Panc1 (cell line): ENCODE measurements around the gene CHSY1. TPM values are rescaled to one million over a fixed set of nuclear protein-coding genes. Genes with fewer than 3 reads are reported as not detected.

ENCODE experiments used
- ATAC-seq: fragments of 200-7000 bp; cut with Tn5 transposase; 2 replicates; pipeline ENCODE4 v1.9.1; 2020; ENCODE audit warnings: mild to moderate bottlenecking, moderate library complexity
- BruUV-seq: library from RNA; stranded (reverse); fragments of 400-500 nt; replicated peaks from 2 replicates; lab custom pipeline; 2021; lab: Mats Ljungman, UMichigan
- CTCF ChIA-PET: fragments of 300-600 bp; sonication (Branson Sonifier 250); formaldehyde crosslinking; loops from one replicate; lab custom pipeline; 2022; ENCODE audit warnings: antibody characterized with exemption; lab: Charles Lee
- POLR2A ChIA-PET: fragments of 300-600 bp; sonication (Branson Sonifier 250); formaldehyde crosslinking; loops from one replicate; lab custom pipeline; 2022; ENCODE audit warnings: antibody characterized with exemption; lab: Charles Lee
- DNase-seq: peaks from one replicate; pipeline ENCODE4 v3.0.0-alpha.2; 2010; ENCODE audit warnings: low read depth, low spot score
- H3K27ac ChIP-seq: 2 replicates; pipeline ENCODE4 v1.5.1; 2011; ENCODE audit warnings: mild to moderate bottlenecking, low read length, inconsistent platforms
- H3K27me3 ChIP-seq: fragments of 200-500 bp; sonication (Bioruptor generic); 2 replicates; pipeline ENCODE4 v1.6.0; 2014; ENCODE audit warnings: low read length, inconsistent platforms; ENCODE audit not compliant: control insufficient read depth, insufficient read depth
- H3K36me3 ChIP-seq: fragments of 200-500 bp; sonication (Bioruptor generic); 2 replicates; pipeline ENCODE4 v1.5.1; 2014; ENCODE audit warnings: inconsistent platforms, mild to moderate bottlenecking, low read length, moderate library complexity; ENCODE audit not compliant: control insufficient read depth, insufficient read depth
- H3K4me1 ChIP-seq: 2 replicates; pipeline ENCODE4 v1.5.1; 2011; ENCODE audit warnings: inconsistent platforms, mild to moderate bottlenecking, low read length, moderate library complexity; ENCODE audit not compliant: control insufficient read depth, insufficient read depth
- H3K4me3 ChIP-seq, 2 experiments: 2 replicates each; pipeline ENCODE4 v1.5.1; 2011 to 2012; ENCODE audit warnings: low read depth in 2 of 2, low read length in 2 of 2, mild to moderate bottlenecking in 2 of 2, inconsistent platforms in 1 of 2, moderate library complexity in 1 of 2
- H3K9me3 ChIP-seq: fragments of 200-500 bp; sonication (Bioruptor generic); 2 replicates; pipeline ENCODE4 v1.5.1; 2014; ENCODE audit warnings: low read depth, mild to moderate bottlenecking, inconsistent platforms, low read length, moderate library complexity; ENCODE audit not compliant: control insufficient read depth, insufficient read depth
- CTCF ChIP-seq: fragments of 450-650 bp; IDR thresholded peaks from 2 replicates; pipeline ENCODE4 v1.5.1; 2017; ENCODE audit warnings: mild to moderate bottlenecking
- POLR2AphosphoS5 ChIP-seq: IDR thresholded peaks from 2 replicates; pipeline ENCODE4 v1.6.1; 2012; ENCODE audit warnings: mild to moderate bottlenecking, low read depth, low read length, moderate library complexity
- REST ChIP-seq, 2 experiments: IDR thresholded peaks; 2 replicates each; pipeline ENCODE4 v1.6.1; 2011 to 2012; ENCODE audit warnings: low read depth in 2 of 2, control low read depth in 1 of 2, low read length in 1 of 2, mild to moderate bottlenecking in 1 of 2, moderate library complexity in 1 of 2; ENCODE audit not compliant: insufficient read depth in 1 of 2
- SIN3A ChIP-seq: IDR thresholded peaks from 2 replicates; pipeline ENCODE4 v1.6.1; 2012; ENCODE audit warnings: low read depth, mild to moderate bottlenecking, low read length, moderate library complexity, borderline replicate concordance; ENCODE audit not compliant: insufficient read depth
- TCF7L2 ChIP-seq: IDR thresholded peaks from 2 replicates; pipeline ENCODE4 v1.6.1; 2011; ENCODE audit warnings: mild to moderate bottlenecking, low read depth, low read length, inconsistent platforms
- in situ Hi-C: cut with HindIII; loops from 2 replicates; pipeline ENCODE4 v1.10.0; 2016; ENCODE audit warnings: low sequenced_read_pairs, low pct_unique_long_range_greater_than_20kb
- intact Hi-C: fragments of 100-400 bp; cut with micrococcal nuclease; formaldehyde crosslinking; loops from one replicate; pipeline ENCODE4 v1.10.0; 2022; ENCODE audit not compliant: unreplicated experiment
- total RNA-seq: library from RNA; stranded (reverse); gene quantifications from one replicate; pipeline ENCODE4 v1.2.1, GENCODE V29; 2021; ENCODE audit not compliant: unreplicated experiment

CHSY1 gene
- total RNA-seq, 1 experiment from 2014 or later, result 50.8 TPM

GRCh38 chr15:101277038-101277822 is 25.4 kb upstream of the CHSY1 start, which contains the start of gene SELENOS:
SELENOS (minus strand) TSS chr15:101277485; CDS start chr15:101277417, 68 bp downstream.
- ChIA-PET POLR2A (no interaction called here), CTCF (interaction anchor here (1.8 kb wide), 1 partner anchor 12 kb away, joined by 5 read pairs; no protein-coding TSS in a partner anchor)
- intact Hi-C loops (no loop called here), in situ Hi-C loops (no loop called here)
- DNase-seq, result no peak
- TF ChIP-seq POLR2AphosphoS5 (peak; percentile 60), SIN3A (peak; percentile 92; the same call in 1 of the 2 replicates), REST (IDR thresholded peaks at IDR 0.05; ENCODE audit: insufficient read depth in 1 of 2, low read depth in 2 of 2, low read length in 1 of 2) (no peak), TCF7L2 (no peak), CTCF (no peak)
- no peaks in the 10 kb centered on the region for H3K9me3 ChIP-seq
- no peaks in the 10 kb centered on the region for H3K27me3 ChIP-seq
- H3K4me1 ChIP-seq, result peaks cover 17% of the 10 kb centered on the region
- H3K36me3 ChIP-seq, result peaks cover 33% of the 10 kb centered on the region
- H3K27ac ChIP-seq, result peak within 1 kb of the TSS; percentile 94
- ATAC-seq, result peak; percentile 98
- H3K4me3 ChIP-seq, result peak within 1 kb of the TSS; percentile 89 to 97
- BruUV-seq, result no TSS peak

GRCh38 chr15:101276501-101277037 is 24.7 kb upstream of the CHSY1 start:
- in situ Hi-C loops (no loop called here), intact Hi-C loops (no loop called here)
- no peaks in the 10 kb centered on the region for H3K9me3 ChIP-seq
- ATAC-seq (no peak), DNase-seq (no peak)
- BruUV-seq, result no TSS peak
- peaks cover 32% of the 10 kb centered on the region for H3K36me3 ChIP-seq
- peak overlapping the region; percentile 89 to 97 for H3K4me3 ChIP-seq
- TF ChIP-seq TCF7L2 (no peak), SIN3A (0 out of 2 replicates have a peak, but pooled peaks have one; percentile 10)
- H3K4me1 ChIP-seq, result peaks cover 17% of the 10 kb centered on the region
- no peaks in the 10 kb centered on the region for H3K27me3 ChIP-seq
- POLR2A ChIA-PET, result no interaction called here
- peak overlapping the region; percentile 94 for H3K27ac ChIP-seq
- CTCF ChIA-PET, result interaction anchor here (0.7 kb wide), 1 partner anchor 366 kb away, joined by 6 read pairs; no protein-coding TSS in a partner anchor
